ENCODE data around the gene GCK. TPM values are rescaled to one million over a fixed set of nuclear protein-coding genes. Genes with fewer than 3 reads are reported as not detected.

GCK gene
- total RNA-seq, 1 donor from 2014 or later = 1.3 TPM

DNA sequence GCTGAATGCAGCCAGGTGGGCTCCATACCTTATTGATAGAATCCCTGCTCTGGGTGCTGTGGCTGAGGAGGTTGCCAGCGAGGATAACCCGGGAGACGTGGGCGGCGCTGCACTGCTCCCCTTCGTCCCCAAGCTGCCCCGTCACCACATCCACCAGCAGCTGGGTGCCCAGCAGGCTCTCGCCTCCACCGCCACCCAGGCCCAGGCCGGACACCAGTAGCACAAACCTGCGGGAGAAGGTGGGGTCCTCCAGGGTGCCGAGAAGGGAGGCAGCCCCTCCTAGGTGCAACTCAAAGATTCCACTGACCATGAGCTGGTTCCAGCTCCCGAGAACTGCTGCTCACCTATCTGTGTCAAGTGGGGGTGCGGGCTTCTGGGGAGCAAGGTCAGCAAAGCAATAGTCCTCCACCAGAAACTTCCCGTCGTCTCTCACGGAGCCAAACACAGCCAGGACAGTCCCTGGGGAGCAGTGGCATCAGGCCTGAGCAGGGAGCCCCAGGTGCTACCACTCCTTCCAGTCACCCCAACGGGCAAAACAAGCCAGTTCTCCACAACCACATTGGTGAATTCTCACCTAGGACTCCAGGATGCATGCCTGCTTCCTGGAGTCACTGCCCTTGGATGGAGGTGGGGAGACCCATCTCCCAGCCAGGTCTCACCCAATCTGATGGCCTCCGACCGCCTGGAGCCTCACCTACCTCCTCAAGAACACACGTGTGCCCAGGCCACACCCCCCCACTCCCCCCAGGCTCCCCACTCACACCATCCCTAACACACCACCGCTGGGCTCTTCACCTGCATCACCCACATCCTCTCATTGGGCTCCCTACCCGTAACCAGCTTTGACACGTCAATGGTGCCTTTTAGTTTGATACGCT lies 72.2 kb downstream of the GCK start:
- DNase-seq (peak; percentile 35), ATAC-seq (ENCODE audit: poor library complexity) (no peak)
- intact Hi-C loops (cut with DNase I) = no loop called here

DNA sequence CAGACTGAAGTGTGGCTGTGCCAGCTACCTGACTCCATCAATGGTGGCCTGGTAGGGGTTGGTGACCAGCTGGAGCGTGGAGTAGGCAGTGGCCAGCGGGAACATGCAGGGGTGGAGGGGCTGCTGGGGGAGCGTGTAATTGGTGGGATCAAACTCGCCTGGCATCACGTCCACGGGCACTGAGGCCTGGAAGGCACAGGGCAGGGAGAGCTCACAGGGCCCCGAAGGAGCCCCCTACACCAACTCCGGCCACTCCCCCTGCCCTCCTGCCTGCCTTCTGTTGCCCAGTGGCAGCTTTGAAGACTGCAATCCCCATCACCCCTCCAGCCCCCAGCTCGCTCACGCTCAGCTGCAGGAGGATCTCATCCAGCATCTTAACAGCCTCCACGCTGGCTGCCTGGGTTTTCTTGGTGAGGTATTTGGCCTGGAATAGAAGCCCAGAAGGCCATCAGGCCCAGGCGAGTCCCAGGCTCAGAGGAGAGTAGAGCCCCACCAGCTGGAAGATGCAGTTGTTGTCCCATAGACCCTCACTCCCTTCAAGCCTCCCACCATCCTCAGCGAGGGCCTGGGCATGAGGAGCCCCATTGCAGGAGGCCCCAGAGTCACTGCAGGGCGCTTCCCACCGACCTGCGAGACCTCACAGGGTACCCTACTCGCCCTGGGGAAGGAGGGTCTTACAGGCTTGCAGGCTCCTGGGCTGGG lies 73.0 kb downstream of the GCK start:
- intact Hi-C loops (cut with DNase I) = no loop called here
- DNase-seq = peak; percentile 32
- no peak for ATAC-seq (ENCODE audit: poor library complexity)

DNA sequence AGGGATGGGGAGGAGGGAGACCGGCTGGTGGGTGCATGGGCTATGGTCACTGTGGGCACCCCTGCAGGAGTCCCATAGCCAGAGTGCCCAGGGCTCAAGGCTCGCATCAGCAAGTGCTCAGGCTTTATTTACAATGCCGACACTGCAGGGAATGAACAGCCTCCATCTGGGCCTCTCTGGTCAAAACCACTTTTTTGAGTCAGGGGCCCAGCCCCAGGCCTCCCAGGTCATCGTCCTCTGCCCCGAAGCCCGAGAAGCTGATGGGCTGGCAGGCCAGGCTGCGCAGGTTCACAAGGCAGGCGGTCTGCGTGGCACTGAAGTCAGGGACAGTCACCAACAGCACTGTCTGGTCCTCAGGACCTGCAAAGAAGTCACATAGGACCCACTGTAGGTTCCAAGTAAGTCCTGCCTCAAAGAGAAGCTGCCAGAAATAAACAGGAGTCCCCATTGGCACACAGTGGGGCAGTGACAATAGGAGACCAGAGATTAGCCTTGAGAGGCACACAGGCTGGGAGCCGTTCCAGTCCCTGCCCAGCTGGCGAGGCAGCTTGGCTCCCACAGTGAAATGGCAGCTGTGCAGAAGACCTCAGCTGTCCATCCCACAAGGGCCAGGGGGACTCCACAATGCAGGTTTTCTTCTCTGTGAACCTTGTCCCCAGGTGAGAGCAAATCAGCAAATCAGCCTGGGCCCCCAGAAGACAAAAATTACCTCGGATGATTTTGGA lies 74.5 kb downstream of the GCK start:
- DNase-seq (peak; percentile 83), ATAC-seq (ENCODE audit: poor library complexity) (peak; percentile 88)
- intact Hi-C loops (cut with DNase I) = no loop called here

DNA sequence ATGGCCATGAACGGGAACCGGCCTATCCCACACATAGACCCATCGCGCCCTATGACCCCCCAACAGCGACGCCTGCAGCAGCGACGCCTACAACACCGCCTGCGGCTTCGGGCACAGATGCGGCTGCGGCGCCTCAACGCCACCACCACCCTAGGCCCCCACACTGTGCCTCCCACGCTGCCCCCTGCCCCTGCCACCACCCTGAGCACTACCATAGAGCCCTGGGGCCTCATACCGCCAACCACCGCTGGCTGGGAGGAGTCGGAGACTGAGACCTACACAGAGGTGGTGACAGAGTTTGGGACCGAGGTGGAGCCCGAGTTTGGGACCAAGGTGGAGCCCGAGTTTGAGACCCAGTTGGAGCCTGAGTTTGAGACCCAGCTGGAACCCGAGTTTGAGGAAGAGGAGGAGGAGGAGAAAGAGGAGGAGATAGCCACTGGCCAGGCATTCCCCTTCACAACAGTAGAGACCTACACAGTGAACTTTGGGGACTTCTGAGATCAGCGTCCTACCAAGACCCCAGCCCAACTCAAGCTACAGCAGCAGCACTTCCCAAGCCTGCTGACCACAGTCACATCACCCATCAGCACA lies 75.4 kb downstream of the GCK start:
- DNase-seq = peak; percentile 34
- intact Hi-C loops (cut with DNase I) = no loop called here
- ATAC-seq (ENCODE audit: poor library complexity) = no peak

DNA sequence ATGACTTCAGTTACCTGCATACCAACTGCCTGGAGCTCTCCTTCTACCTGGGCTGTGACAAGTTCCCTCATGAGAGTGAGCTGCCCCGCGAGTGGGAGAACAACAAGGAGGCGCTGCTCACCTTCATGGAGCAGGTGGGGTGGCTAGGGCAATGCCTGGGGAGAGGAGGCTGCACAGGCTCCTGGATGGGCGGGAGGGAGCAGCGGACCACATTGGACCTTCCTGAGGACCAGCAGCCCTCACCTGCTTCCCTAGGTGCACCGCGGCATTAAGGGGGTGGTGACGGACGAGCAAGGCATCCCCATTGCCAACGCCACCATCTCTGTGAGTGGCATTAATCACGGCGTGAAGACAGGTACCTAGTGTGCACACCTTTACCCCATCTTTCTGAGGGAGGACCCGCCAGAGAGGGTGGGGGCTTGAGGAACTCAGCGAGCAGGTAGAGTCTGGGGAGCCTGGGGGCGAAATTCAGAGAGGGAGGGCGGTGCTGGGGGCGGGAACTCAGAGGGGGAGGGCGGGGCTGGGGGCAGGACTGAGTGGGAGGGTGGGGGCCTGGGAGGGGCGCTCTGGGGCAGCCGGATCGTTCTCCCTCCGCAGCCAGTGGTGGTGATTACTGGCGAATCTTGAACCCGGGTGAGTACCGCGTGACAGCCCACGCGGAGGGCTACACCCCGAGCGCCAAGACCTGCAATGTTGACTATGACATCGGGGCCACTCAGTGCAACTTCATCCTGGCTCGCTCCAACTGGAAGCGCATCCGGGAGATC lies 76.1 kb downstream of the GCK start:
- ATAC-seq (ENCODE audit: poor library complexity) (no peak), DNase-seq (peak; percentile 35)
- intact Hi-C loops (cut with DNase I) = no loop called here

DNA sequence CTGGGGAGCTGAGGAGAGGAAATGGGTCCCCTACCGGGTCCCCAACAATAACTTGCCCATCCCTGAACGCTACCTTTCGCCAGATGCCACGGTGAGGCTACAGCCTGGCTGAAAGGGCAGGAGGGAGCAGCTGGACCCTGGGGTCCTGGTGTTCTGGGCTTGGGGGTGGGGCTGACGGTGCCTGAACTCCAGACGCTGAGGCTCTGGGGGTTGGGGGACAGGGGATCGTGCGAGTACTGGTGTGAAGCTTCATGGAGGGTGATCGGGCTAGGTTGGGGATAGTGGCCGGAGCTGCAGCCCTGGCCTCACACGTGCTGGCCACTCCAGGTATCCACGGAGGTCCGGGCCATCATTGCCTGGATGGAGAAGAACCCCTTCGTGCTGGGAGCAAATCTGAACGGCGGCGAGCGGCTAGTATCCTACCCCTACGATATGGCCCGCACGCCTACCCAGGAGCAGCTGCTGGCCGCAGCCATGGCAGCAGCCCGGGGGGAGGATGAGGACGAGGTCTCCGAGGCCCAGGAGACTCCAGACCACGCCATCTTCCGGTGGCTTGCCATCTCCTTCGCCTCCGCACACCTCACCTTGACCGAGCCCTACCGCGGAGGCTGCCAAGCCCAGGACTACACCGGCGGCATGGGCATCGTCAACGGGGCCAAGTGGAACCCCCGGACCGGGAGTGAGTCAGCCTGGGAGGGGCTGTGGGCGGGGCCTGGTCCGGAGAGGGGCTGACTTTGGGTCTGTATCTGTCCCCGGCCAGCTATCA lies 76.8 kb downstream of the GCK start:
- intact Hi-C loops (cut with DNase I) = no loop called here
- DNase-seq (peak; percentile 39), ATAC-seq (ENCODE audit: poor library complexity) (no peak)

DNA sequence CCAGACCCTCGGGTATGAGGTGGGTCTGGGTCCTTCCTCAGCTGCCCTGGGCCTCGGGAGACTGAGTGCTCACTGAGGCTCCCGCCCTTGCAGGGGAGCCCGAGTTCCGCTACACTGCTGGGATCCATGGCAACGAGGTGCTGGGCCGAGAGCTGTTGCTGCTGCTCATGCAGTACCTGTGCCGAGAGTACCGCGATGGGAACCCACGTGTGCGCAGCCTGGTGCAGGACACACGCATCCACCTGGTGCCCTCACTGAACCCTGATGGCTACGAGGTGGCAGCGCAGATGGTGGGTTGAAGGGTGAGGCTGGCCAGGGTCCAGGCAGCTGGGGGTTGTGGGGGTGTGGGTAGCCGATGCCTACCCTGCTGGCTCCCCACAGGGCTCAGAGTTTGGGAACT lies 77.5 kb downstream of the GCK start:
- ATAC-seq (ENCODE audit: poor library complexity) = no peak

DNA sequence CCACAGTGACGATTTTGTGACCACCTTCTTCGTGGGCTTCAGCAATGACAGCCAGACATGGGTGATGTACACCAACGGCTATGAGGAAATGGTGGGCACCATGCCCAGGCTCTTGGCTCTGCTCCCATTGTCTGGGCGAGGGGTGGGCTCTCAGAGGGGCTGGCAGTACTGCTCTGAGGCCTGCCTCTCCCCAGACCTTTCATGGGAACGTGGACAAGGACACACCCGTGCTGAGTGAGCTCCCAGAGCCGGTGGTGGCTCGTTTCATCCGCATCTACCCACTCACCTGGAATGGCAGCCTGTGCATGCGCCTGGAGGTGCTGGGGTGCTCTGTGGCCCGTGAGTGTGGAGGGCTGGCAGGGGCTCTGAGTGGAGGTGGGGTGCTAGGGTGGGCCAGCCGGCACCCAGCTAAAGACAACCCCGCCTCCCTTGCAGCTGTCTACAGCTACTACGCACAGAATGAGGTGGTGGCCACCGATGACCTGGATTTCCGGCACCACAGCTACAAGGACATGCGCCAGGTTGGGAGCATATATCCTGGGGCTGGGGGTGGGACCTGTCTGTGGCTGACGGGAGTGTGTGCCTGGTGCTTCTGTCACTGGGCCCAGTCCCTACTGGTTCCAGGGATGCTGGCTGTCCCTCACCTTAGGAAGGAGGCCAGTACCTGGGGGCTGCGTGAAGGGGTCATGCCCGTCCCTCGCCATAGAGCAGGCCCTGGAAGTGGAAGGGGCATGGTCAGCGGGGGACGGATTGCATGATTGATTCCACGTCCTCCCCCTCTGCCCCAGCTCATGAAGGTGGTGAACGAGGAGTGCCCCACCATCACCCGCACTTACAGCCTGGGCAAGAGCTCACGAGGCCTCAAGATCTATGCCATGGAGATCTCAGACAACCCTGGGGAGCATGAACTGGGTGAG lies 78.3 kb downstream of the GCK start:
- DNase-seq = peak; percentile 29
- intact Hi-C loops (cut with DNase I) = no loop called here
- no peak for ATAC-seq (ENCODE audit: poor library complexity)

More for the DNA sequence above, 77.5 kb downstream of the GCK start:
- peak; percentile 33 for DNase-seq
- intact Hi-C loops (cut with DNase I) = no loop called here

DNA sequence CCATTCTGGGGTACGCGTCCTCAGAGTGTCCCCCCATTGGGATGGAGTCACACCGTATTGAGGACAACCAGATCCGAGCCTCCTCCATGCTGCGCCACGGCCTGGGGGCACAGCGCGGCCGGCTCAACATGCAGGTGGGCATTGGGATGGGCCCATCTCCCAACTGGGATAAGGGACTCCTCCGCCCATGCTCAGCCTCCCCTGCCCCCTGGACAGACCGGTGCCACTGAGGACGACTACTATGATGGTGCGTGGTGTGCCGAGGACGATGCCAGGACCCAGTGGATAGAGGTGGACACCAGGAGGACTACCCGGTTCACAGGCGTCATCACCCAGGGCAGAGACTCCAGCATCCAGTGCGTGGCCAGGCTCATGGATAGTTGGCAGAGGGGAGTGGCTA lies 79.2 kb downstream of the GCK start:
- ATAC-seq (ENCODE audit: poor library complexity) = no peak
- DNase-seq = no peak
- intact Hi-C loops (cut with DNase I) = no loop called here

DNA sequence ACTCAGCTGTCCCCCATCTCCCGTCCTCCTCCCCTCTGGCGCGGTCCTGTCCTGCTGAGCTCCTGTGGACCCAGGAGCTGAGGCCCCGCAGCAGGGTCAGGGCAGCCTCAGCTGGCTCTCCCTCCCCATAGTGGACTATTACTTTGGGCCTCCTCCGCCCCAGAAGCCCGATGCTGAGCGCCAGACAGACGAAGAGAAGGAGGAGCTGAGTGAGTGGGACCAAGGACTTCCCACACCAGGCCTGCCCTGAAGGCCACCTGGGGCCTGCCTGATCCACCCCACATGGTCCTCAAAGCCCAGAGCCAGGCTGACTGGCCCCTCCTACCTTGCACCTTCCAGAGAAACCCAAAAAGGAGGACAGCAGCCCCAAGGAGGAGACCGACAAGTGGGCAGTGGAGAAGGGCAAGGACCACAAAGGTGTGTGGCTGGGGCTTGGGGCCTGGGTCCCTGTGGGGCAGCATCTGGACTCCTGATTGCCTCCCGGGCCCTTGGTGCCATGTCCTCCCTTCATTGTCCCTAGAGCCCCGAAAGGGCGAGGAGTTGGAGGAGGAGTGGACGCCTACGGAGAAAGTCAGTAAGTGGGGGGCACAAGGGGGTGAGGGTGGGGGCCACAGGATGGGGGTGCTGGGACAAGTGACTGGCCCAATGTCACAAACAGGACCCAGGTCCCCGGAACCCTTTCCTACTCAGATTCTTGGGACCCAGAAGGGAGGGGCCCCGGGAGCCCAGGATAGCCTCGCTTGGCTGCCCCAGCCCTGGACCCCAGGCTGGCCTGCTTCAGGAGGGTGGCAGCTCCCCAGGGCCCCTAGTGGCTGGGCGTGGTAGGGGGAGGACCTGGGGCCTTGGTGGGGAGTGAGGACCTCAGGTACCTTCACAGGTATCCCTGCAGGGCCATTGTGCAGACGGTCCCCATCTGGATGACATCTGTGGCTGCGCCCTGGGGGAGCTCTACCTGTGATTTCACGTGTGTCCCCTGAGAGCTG lies 80.2 kb downstream of the GCK start:
- peak; percentile 32 for DNase-seq
- intact Hi-C loops (cut with DNase I) = no loop called here
- ATAC-seq (ENCODE audit: poor library complexity) = no peak

DNA sequence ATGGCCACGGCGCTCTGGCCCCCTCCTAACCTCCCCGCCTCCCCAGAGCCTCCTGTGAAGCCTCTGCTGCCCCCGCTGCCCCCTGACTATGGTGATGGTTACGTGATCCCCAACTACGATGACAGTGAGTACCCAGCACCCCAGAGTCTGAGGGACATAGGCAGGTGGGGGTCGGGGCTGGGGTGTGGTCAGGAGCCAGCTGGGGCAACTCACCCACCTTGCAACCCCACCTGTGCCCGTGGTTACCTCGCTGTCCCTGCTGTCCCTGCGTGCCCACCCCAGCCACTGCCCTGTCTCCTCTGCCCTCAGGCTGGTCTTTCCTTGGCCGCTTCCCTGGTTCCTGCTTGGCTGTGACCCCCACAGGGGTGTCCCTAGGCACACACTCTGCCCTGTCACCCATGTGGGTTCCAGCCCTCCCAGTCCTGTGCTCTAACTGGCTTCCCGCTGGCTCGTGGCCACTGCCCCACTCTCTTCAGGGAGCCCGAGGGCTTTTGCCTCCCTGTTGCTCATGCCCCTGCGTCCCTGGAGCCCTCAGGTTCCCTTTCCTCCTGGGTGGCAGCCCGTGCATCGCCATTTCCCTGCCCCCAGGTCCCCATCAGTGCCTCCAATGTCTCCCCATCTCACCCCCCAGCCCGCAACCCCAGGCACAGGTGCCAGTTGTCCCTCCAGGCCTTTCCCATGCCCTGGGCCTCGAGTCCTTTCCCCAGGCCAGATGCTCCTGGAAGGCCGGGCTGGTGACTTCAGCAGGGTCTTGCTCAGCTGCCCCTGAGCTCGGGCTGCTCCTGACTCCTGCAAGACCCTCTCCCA lies 81.1 kb downstream of the GCK start:
- no peak for ATAC-seq (ENCODE audit: poor library complexity)
- DNase-seq = no peak
- intact Hi-C loops (cut with DNase I) = no loop called here

DNA sequence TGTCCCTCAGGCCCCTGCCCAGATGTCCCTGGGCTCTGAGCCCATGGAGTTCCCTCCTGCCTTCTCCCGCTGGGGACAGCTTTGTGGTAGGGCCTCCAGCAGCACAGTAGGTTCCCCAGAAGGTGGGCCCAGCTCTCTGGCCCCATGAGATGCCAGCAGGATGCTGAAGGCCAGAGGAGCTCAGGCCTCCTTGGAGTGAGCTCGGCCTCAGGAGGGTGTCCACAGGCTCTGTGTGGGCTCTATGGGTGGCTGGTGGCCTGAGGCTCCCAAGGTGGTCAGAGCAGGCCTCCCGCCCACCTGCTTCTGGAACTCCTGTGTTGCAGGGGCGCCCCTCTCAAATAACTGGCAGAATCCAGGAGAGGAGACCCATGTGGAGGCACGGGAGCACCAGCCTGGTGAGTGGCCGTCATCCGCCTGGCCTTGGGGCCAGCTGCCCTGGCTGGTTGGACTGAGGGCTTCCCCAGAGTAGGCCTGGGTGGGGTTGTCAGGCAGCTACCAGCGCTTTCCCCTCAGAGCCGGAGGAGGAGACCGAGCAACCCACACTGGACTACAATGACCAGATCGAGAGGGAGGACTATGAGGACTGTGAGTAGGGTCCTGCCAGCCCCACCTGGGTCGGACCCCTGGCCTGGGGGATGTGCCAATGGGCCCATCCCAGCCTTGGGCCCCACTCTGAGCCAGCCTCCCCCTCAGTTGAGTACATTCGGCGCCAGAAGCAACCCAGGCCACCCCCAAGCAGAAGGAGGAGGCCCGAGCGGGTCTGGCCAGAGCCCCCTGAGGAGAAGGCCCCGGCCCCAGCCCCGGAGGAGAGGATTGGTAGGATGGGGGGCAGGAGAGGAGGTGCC lies 81.9 kb downstream of the GCK start:
- no peak for DNase-seq
- ATAC-seq (ENCODE audit: poor library complexity) = no peak
- intact Hi-C loops (cut with DNase I) = no loop called here

DNA sequence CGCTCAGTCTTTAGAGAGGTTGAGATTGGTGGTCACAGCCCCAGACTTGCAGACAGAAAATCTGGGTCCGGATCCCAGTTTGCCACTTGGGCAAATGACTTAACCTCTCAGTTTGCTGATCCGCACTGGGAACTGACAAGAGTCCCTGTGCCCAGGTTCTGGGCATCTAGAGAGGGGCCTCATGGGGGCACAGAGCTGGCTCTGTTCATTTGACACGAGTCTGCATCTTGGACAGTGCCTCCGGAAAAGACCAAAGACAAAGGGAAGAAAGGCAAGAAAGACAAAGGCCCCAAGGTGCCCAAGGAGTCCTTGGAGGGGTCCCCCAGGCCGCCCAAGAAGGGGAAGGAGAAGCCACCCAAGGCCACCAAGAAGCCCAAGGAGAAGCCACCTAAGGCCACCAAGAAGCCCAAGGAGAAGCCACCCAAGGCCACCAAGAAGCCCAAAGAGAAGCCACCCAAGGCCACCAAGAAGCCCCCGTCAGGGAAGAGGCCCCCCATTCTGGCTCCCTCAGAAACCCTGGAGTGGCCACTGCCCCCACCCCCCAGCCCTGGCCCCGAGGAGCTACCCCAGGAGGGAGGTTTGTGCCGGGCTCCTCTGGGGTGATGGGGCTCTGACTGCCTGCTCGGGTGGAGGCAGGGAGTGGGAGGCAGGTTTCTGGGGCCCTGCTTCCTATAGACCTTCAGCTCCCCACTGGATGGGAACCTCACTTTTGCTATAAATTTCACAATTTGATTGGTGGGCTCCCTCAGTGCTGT lies 82.8 kb downstream of the GCK start:
- ATAC-seq (ENCODE audit: poor library complexity) (no peak), DNase-seq (no peak)
- intact Hi-C loops (cut with DNase I) = no loop called here
